ENCODE measurements around the gene RAB7A. TPM values are rescaled to one million over a fixed set of nuclear protein-coding genes. Genes with fewer than 3 reads are reported as not detected.

Gene RAB7A
- total RNA-seq, 1 donor from 2014 or later: 319 TPM

- H2AFZ ChIP-seq (ENCODE audit: low read depth, low read length): no peak overlapping the region
- peaks cover 98% of the 10 kb centered on the region for H4K20me1 ChIP-seq (ENCODE audit: insufficient read depth, low read length)
- Mint-ChIP-seq H3K4me1 (ENCODE audit: low read depth, unreplicated experiment) (peaks cover 49% of the 10 kb centered on the region), H3K27ac (ENCODE audit: unreplicated experiment) (no peak overlapping the region), H3K36me3 (ENCODE audit: low read depth, unreplicated experiment) (peaks cover 2% of the 10 kb centered on the region), H3K4me3 (ENCODE audit: unreplicated experiment) (no peak overlapping the region), H3K27me3 (ENCODE audit: low read depth, unreplicated experiment) (no peaks in the 10 kb centered on the region), H3K9me3 (ENCODE audit: unreplicated experiment) (no peaks in the 10 kb centered on the region)
- FAIRE-seq (no peak), DNase-seq (ENCODE audit: low read depth) (peak; percentile 77)
- H3K9ac ChIP-seq (ENCODE audit: low read length): no peak overlapping the region
- TF ChIP-seq, protein P1, sequence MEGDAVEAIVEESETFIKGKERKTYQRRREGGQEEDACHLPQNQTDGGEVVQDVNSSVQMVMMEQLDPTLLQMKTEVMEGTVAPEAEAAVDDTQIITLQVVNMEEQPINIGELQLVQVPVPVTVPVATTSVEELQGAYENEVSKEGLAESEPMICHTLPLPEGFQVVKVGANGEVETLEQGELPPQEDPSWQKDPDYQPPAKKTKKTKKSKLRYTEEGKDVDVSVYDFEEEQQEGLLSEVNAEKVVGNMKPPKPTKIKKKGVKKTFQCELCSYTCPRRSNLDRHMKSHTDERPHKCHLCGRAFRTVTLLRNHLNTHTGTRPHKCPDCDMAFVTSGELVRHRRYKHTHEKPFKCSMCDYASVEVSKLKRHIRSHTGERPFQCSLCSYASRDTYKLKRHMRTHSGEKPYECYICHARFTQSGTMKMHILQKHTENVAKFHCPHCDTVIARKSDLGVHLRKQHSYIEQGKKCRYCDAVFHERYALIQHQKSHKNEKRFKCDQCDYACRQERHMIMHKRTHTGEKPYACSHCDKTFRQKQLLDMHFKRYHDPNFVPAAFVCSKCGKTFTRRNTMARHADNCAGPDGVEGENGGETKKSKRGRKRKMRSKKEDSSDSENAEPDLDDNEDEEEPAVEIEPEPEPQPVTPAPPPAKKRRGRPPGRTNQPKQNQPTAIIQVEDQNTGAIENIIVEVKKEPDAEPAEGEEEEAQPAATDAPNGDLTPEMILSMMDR (IDR thresholded peaks at IDR 0.05; ENCODE audit: insufficient read depth, low read depth, low read length): no peak
- no peak for TF ChIP-seq EZH2 (IDR thresholded peaks at IDR 0.05; ENCODE audit: insufficient read depth, low read length)
- no peaks in the 10 kb centered on the region for H3K27me3 ChIP-seq (ENCODE audit: insufficient read depth, low read length)
- peak overlapping the region; percentile 27 for H3K4me2 ChIP-seq (ENCODE audit: low read length)
- peaks cover 21% of the 10 kb centered on the region for H3K4me1 ChIP-seq (ENCODE audit: insufficient read depth, low read length)
- no peak overlapping the region for H3K27ac ChIP-seq (ENCODE audit: low read depth, low read length)
- H3K9me3 ChIP-seq (ENCODE audit: insufficient read depth, low read depth, low read length): no peaks in the 10 kb centered on the region
- H3K36me3 ChIP-seq (ENCODE audit: insufficient read depth, low read length): no peaks in the 10 kb centered on the region
- H3K79me2 ChIP-seq (ENCODE audit: insufficient read depth, low read length): peaks cover 99% of the 10 kb centered on the region
- no peak overlapping the region for H3K4me3 ChIP-seq (ENCODE audit: insufficient read depth, low read depth, low read length)
Observed at GRCh38 chr3:128787256-128788253, 61.6 kb downstream of the RAB7A start.

GRCh38 chr3:128788268-128788869 lies 62.4 kb downstream of the RAB7A start:
- Histone ChIP-seq H3K79me2 (ENCODE audit: insufficient read depth, low read length) (peaks cover 96% of the 10 kb centered on the region), H4K20me1 (ENCODE audit: insufficient read depth, low read length) (peaks cover 94% of the 10 kb centered on the region), H3K4me2 (ENCODE audit: low read length) (peak overlapping the region; percentile 27), H3K27ac (ENCODE audit: low read depth, low read length) (no peak overlapping the region), H3K27me3 (ENCODE audit: insufficient read depth, low read length) (no peaks in the 10 kb centered on the region), H3K36me3 (ENCODE audit: insufficient read depth, low read length) (no peaks in the 10 kb centered on the region), H3K9me3 (ENCODE audit: insufficient read depth, low read depth, low read length) (no peaks in the 10 kb centered on the region), H2AFZ (ENCODE audit: low read depth, low read length) (no peak overlapping the region), H3K9ac (ENCODE audit: low read length) (no peak overlapping the region), H3K4me3 (ENCODE audit: insufficient read depth, low read depth, low read length) (no peak overlapping the region), H3K4me1 (ENCODE audit: insufficient read depth, low read length) (peaks cover 21% of the 10 kb centered on the region)
- Mint-ChIP-seq H3K9me3 (ENCODE audit: unreplicated experiment) (no peaks in the 10 kb centered on the region), H3K36me3 (ENCODE audit: low read depth, unreplicated experiment) (peaks cover 2% of the 10 kb centered on the region), H3K4me3 (ENCODE audit: unreplicated experiment) (no peak overlapping the region), H3K27ac (ENCODE audit: unreplicated experiment) (no peak overlapping the region), H3K27me3 (ENCODE audit: low read depth, unreplicated experiment) (no peaks in the 10 kb centered on the region), H3K4me1 (ENCODE audit: low read depth, unreplicated experiment) (peaks cover 47% of the 10 kb centered on the region)
- TF ChIP-seq, protein P1 (IDR thresholded peaks at IDR 0.05; ENCODE audit: insufficient read depth, low read depth, low read length): no peak
- TF ChIP-seq EZH2 (IDR thresholded peaks at IDR 0.05; ENCODE audit: insufficient read depth, low read length): no peak
- no peak for FAIRE-seq
- DNase-seq (ENCODE audit: low read depth): no peak

Measured in astrocyte (in vitro differentiated cells and primary cell).